GM06990 (cell line): Measurements from ENCODE around the gene G3BP2.

Experiments
- DNase-seq: peaks from one replicate; pipeline ENCODE4 v3.0.0-alpha.2; 2011; ENCODE audit not compliant: insufficient read length; ENCODE audit errors: extremely low read depth
- H3K27me3 ChIP-seq: replicated peaks from 2 replicates; pipeline ENCODE4 v1.6.0; 2011; ENCODE audit warnings: low read length; ENCODE audit not compliant: control insufficient read depth, insufficient read depth
- H3K36me3 ChIP-seq: 2 replicates; pipeline ENCODE4 v1.5.1; 2011; ENCODE audit warnings: low read length; ENCODE audit not compliant: control insufficient read depth, insufficient read depth
- H3K4me3 ChIP-seq: replicated peaks from 2 replicates; pipeline ENCODE4 v1.5.1; 2011; ENCODE audit warnings: low read depth, mild to moderate bottlenecking, control low read depth, low read length
- CTCF ChIP-seq: IDR thresholded peaks from 2 replicates; pipeline ENCODE4 v1.5.1; 2011; ENCODE audit warnings: low read length, control low read depth, mild to moderate bottlenecking, inconsistent platforms; ENCODE audit not compliant: insufficient read depth, poor library complexity, severe bottlenecking

Gene G3BP2

GRCh38 chr4:75714704-75715103 lies 41.5 kb upstream of the G3BP2 start:
- Histone ChIP-seq H3K4me3 (no peak overlapping the region), H3K36me3 (no peaks in the 10 kb centered on the region), H3K27me3 (no peaks in the 10 kb centered on the region)
- no peak for DNase-seq
- TF ChIP-seq CTCF = no peak

- no peak for TF ChIP-seq CTCF
- no peaks in the 10 kb centered on the region for H3K27me3 ChIP-seq
- no peaks in the 10 kb centered on the region for H3K36me3 ChIP-seq
These were observed 40.8 kb upstream of the G3BP2 start for GRCh38 chr4:75714011-75714410.

GRCh38 chr4:75710246-75710645 lies 37.0 kb upstream of the G3BP2 start:
- H3K36me3 ChIP-seq = no peaks in the 10 kb centered on the region

More at GRCh38 chr4:75714011-75714410, 40.8 kb upstream of the G3BP2 start:
- DNase-seq = no peak
- no peak overlapping the region for H3K4me3 ChIP-seq

GRCh38 chr4:75708218-75708691 lies 35.0 kb upstream of the G3BP2 start:
- TF ChIP-seq CTCF = peak; percentile 50
- Histone ChIP-seq H3K36me3 (no peaks in the 10 kb centered on the region), H3K4me3 (no peak overlapping the region), H3K27me3 (no peaks in the 10 kb centered on the region)
- DNase-seq = peak; percentile 20

More at GRCh38 chr4:75710246-75710645, 37.0 kb upstream of the G3BP2 start:
- Histone ChIP-seq H3K4me3 (no peak overlapping the region), H3K27me3 (no peaks in the 10 kb centered on the region)
- no peak for TF ChIP-seq CTCF
- DNase-seq = no peak

GRCh38 chr4:75705198-75705977 lies 32.2 kb upstream of the G3BP2 start:
- no peak for DNase-seq
- Histone ChIP-seq H3K36me3 (no peaks in the 10 kb centered on the region), H3K27me3 (no peaks in the 10 kb centered on the region), H3K4me3 (no peak overlapping the region)
- no peak for TF ChIP-seq CTCF
